Hematopoietic multipotent progenitor cell treated with erythropoietin and hydrocortisone succinate and interleukin-3 and kit ligand, for 17 days (in vitro differentiated cells): ENCODE data around the gene AK2.

ENCODE experiments used
- DNase-seq: peaks from one replicate; pipeline ENCODE4 v3.0.0-alpha.2; 2015; ENCODE audit warnings: low spot score

The AK2 gene

GRCh38 chr1:32972814-32973428 is 63.8 kb downstream of the AK2 start:
- DNase-seq = no peak

- no peak for DNase-seq
Observed at GRCh38 chr1:32971576-32971975, 65.1 kb downstream of the AK2 start.

- DNase-seq = no peak
Observed at GRCh38 chr1:32971156-32971555, 65.5 kb downstream of the AK2 start.

DNA sequence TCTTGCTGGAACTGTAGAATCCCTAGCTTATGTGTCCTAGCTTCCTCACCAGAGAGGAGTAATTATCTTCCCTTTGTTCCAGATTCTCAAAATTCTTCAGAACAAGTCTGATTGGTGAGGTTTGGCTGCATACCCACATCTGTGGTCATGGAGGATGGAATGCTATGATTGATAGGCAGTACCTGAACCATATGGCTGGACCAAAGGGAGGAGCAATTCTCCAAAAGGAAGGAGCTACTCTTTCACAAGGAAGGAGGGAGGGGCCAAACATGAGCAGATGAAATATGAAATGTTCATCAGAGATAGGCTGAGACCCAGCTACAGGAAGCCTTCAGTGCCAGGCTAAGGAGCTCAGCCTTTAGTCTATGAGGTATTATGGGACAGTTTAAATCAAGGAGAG is 67.1 kb downstream of the AK2 start:
- no peak for DNase-seq

DNA sequence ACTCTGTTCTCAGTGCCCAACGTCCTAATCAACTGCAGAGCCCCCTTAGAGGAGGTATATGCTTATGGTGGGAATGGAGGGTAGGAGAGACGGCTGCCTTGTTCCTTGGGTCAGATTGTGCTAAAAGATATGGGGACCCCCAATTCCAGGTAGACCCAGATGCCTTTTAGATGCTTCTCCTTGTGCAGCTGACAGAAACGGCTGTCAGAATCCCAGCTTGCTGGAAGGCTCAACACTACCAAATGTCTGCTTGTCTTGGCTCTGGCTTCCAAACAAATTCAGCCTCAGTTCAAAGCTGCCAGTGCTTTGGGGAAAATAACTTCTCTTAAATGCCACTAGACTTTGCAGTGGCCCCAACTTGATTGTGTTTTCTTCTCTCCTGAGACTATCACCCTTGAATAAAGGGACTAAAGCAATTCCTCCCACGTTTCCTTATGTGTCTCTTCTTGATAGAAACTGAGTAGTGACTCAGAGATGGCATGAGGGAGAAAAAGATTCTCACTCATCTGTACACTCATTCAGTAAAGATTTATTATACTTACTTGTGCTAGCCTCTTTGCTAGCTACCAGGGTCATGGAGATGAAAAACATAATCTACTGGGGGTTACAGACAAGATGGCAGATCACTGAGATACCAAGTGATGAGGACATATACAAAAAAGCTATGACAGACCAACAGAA is 68.7 kb downstream of the AK2 start:
- no peak for DNase-seq

DNA sequence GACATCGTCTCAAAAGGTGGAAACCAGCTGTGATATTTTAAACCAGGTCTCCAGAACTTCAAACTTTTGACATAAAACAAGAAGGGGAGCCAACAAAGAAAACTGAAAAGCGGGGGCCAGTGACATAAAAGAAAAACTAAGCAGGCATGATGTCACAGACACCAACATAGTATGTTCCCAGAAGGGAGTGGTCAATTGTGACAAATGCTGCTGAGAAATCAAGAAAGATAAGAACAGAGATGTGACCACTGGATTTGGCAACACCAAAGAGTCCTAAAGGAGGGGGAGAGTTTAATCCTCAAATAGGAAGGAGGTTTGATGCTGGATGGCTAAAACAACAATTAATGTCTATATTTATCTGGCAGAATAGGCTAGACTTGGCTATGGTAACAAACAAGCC is 69.8 kb downstream of the AK2 start:
- no peak for DNase-seq

GRCh38 chr1:32965251-32965747 is 71.4 kb downstream of the AK2 start:
- DNase-seq = no peak

DNA sequence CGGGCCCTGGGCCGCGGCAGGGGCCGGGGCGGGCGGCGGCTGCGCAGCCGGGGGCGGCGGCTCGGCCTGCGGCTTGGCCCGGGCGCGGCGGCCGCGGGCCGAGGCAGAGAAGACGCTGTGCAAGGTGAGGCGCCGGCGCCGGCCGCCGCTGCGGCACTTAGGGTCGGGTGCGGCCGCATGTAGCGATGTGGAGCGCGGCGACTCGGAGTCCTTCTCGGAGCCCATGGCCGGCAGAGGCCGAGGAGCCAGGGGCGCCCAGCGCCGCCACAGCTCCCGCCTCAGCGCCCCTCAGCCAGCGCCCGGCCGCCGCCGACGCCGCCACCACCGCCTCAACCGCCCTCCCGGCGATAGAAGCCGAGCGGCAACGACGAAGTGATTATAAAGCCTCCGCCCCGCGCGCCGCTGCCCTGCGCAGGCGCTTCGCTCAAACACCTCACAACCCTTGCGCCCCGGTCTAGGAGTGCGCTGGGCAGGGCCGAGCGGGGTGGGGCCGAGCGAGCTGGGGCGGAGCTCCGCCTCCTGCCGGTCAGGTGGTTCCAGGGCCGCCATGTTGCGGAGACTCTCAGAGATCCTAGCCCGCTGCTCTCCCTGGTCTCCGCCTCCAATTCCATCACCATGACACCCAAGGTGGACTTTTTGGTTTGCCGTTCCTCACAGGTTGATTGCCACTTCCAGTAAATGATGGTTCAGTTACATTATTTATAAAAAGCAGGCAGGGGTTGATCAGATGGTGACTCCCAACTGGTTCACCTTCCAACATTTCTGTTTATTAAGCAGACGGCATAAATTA is 72.0 kb downstream of the AK2 start, which contains the start of gene RNF19B:
TSS of gene RNF19B (minus strand) at position 349 of the 790 bp plus-strand sequence. CDS start at position 225, 124 bp downstream.
- DNase-seq = peak; percentile 93

GRCh38 chr1:32963746-32964460 is 72.8 kb downstream of the AK2 start:
- peak; percentile 64 for DNase-seq

DNA sequence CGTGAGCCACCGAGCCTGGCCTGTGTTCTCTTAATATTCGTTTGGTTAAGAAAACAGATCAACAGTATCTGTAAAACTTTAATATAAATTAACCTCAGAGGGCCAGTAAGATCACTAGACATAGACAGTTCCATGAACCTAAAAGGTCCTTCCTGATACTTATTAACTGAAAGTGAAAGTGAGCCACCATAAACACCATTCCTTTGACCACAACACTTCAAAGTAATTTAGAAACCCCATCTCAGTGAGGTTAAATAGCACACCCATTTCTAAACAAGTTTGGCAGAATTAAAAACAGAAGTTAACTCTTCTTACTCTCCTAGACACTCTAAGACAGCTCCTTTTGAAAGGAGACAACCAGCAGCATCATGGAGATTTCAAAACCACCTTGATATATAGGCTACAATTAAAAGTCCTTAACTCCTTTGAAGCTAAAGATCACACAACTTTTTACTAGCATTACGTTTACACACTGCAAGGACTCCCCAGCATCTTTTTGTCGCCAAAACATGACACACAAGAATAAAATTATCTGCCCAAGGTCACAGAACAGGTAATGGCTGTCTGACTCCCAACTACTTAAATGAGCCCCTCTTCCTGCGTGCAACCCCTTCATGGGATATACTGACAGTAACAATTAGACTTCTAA is 74.3 kb downstream of the AK2 start:
- peak; percentile 44 for DNase-seq

- DNase-seq = no peak
Observed at GRCh38 chr1:32960819-32961355, 75.8 kb downstream of the AK2 start.

- DNase-seq = no peak
Observed at GRCh38 chr1:32960342-32960741, 76.3 kb downstream of the AK2 start.

DNA sequence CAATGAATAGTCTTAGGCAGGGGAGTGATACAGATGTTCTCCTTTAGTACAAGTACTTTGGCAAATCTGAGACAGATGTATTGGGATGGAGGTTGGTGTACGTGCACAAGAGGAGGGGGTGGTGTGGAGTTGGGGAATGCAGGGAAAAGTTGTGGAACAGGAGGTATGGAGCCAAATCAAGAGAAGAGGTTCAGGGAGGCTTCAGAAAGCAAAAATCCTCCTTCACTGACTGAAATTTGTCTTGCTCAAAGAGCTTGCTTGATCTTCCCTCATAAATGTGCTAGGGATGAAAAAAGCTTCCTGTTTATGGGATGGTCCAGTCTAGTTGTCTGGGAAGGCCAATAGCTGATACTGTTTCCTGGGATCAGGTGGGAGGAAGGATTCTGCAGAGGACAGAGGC is 77.9 kb downstream of the AK2 start:
- no peak for DNase-seq
